DOHH2 (cell line): ENCODE measurements around the gene SLFN12L.

Experiments
- H3F3A ChIP-seq: fragments of 200-600 bp; sonication (generic), shearing (Covaris generic); 2 replicates; pipeline ENCODE4 v1.6.0; 2016; ENCODE audit warnings: antibody characterized with exemption, mild to moderate bottlenecking; ENCODE audit not compliant: control insufficient read depth, insufficient read depth
- H3K27ac ChIP-seq: fragments of 200-600 bp; sonication (generic); 2 replicates; pipeline ENCODE4 v1.5.1; 2014; ENCODE audit warnings: low read depth, mild to moderate bottlenecking, low read length, moderate library complexity
- H3K27me3 ChIP-seq: fragments of 200-600 bp; sonication (generic); 2 replicates; pipeline ENCODE4 v1.6.1; 2014; ENCODE audit warnings: mild to moderate bottlenecking, low read length, mixed read lengths; ENCODE audit not compliant: control insufficient read depth
- H3K36me3 ChIP-seq: fragments of 200-600 bp; sonication (generic); 2 replicates; pipeline ENCODE4 v1.6.1; 2014; ENCODE audit warnings: mild to moderate bottlenecking, low read length, moderate library complexity, mixed read lengths; ENCODE audit not compliant: control insufficient read depth
- H3K4me1 ChIP-seq: fragments of 200-600 bp; sonication (generic); 2 replicates; pipeline ENCODE4 v1.6.1; 2014; ENCODE audit warnings: mild to moderate bottlenecking, low read length, mixed read lengths; ENCODE audit not compliant: control insufficient read depth
- H3K4me2 ChIP-seq: fragments of 200-600 bp; sonication (generic); 2 replicates; pipeline ENCODE4 v1.6.0; 2014; ENCODE audit warnings: mild to moderate bottlenecking, low read length, moderate library complexity
- H3K4me3 ChIP-seq: fragments of 200-600 bp; sonication (generic); 2 replicates; pipeline ENCODE4 v1.5.1; 2014; ENCODE audit warnings: mild to moderate bottlenecking, low read length, mixed read lengths
- H3K79me2 ChIP-seq: fragments of 200-600 bp; sonication (generic); 2 replicates; pipeline ENCODE4 v1.6.1; 2014; ENCODE audit warnings: mild to moderate bottlenecking, low read length, mixed read lengths; ENCODE audit not compliant: control insufficient read depth
- H3K9me2 ChIP-seq: fragments of 200-600 bp; sonication (generic); replicated peaks from 2 replicates; pipeline ENCODE4 v1.6.1; 2014; ENCODE audit warnings: mild to moderate bottlenecking, low read length, mixed read lengths; ENCODE audit not compliant: control insufficient read depth
- H3K9me3 ChIP-seq: fragments of 200-600 bp; sonication (generic); 2 replicates; pipeline ENCODE4 v1.6.1; 2014; ENCODE audit warnings: antibody characterized with exemption, low read length, mixed read lengths; ENCODE audit not compliant: control insufficient read depth, insufficient read depth
- H4K20me1 ChIP-seq: fragments of 200-600 bp; sonication (generic); 2 replicates; pipeline ENCODE4 v1.6.0; 2014; ENCODE audit warnings: low read depth, mild to moderate bottlenecking, antibody characterized with exemption, low read length, moderate library complexity; ENCODE audit not compliant: control insufficient read depth, insufficient read depth
- CTCF ChIP-seq: fragments of 200-600 bp; sonication (generic); IDR thresholded peaks from one replicate; pipeline ENCODE4 v1.5.1; 2014; ENCODE audit warnings: antibody characterized with exemption, mild to moderate bottlenecking, low read depth, low read length; ENCODE audit not compliant: poor library complexity, severe bottlenecking
- EZH2phosphoT487 ChIP-seq: fragments of 200-600 bp; sonication (generic); IDR thresholded peaks from 2 replicates; pipeline ENCODE4 v1.6.1; 2017; ENCODE audit warnings: borderline replicate concordance, mild to moderate bottlenecking, antibody characterized with exemption, low read length, moderate library complexity, mixed read lengths

The SLFN12L gene

GRCh38 chr17:35489944-35490343 is 47.5 kb downstream of the SLFN12L start:
- Histone ChIP-seq H4K20me1 (no peaks in the 10 kb centered on the region), H3K27me3 (peaks cover 55% of the 10 kb centered on the region), H3K4me1 (no peaks in the 10 kb centered on the region), H3K4me3 (no peak overlapping the region), H3F3A (no peaks in the 10 kb centered on the region), H3K27ac (no peak overlapping the region), H3K4me2 (no peak overlapping the region), H3K9me2 (no peaks in the 10 kb centered on the region), H3K36me3 (no peaks in the 10 kb centered on the region), H3K79me2 (no peaks in the 10 kb centered on the region), H3K9me3 (peaks cover 8% of the 10 kb centered on the region; the same call in 1 of the 2 replicates)
- TF ChIP-seq EZH2phosphoT487 (no peak), CTCF (no peak)

GRCh38 chr17:35488991-35489390 is 48.5 kb downstream of the SLFN12L start:
- Histone ChIP-seq H3K9me3 (peaks cover 8% of the 10 kb centered on the region; the same call in 1 of the 2 replicates), H3K36me3 (no peaks in the 10 kb centered on the region), H3K4me1 (no peaks in the 10 kb centered on the region), H3K4me3 (no peak overlapping the region), H3K9me2 (no peaks in the 10 kb centered on the region), H3K27ac (no peak overlapping the region), H4K20me1 (no peaks in the 10 kb centered on the region), H3K79me2 (no peaks in the 10 kb centered on the region), H3F3A (no peaks in the 10 kb centered on the region), H3K4me2 (no peak overlapping the region), H3K27me3 (peaks cover 52% of the 10 kb centered on the region)
- TF ChIP-seq CTCF (no peak), EZH2phosphoT487 (no peak)

- Histone ChIP-seq H3K4me2 (no peak overlapping the region), H3K9me2 (no peaks in the 10 kb centered on the region), H3K4me3 (no peak overlapping the region), H3K36me3 (no peaks in the 10 kb centered on the region), H3F3A (no peaks in the 10 kb centered on the region), H3K27ac (no peak overlapping the region), H4K20me1 (no peaks in the 10 kb centered on the region), H3K9me3 (peaks cover 12% of the 10 kb centered on the region; the same call in 1 of the 2 replicates), H3K4me1 (no peaks in the 10 kb centered on the region), H3K27me3 (peaks cover 36% of the 10 kb centered on the region), H3K79me2 (no peaks in the 10 kb centered on the region)
- TF ChIP-seq EZH2phosphoT487 (no peak), CTCF (no peak)
Observed at GRCh38 chr17:35486920-35487732, 50.4 kb downstream of the SLFN12L start.
